Neural progenitor cell (in vitro differentiated cells): ENCODE data around the gene NR2C2AP. TPM values are rescaled to one million over a fixed set of nuclear protein-coding genes. Genes with fewer than 3 reads are reported as not detected.

ENCODE experiments used
- DNase-seq: peaks from one replicate; pipeline ENCODE4 v3.0.0-alpha.2; 2016; ENCODE audit warnings: low spot score
- H2AFZ ChIP-seq: fragments of 200-600 bp; sonication (generic); replicated peaks from 2 replicates; pipeline ENCODE4 v1.6.1; 2016; ENCODE audit warnings: antibody characterized with exemption
- H3F3A ChIP-seq: fragments of 200-600 bp; sonication (generic); 2 replicates; pipeline ENCODE4 v1.6.1; 2016; ENCODE audit warnings: antibody characterized with exemption, low read depth
- H3K27ac ChIP-seq: fragments of 200-600 bp; sonication (generic); 2 replicates; pipeline ENCODE4 v1.5.1; 2016; ENCODE audit warnings: mild to moderate bottlenecking
- H3K27me3 ChIP-seq: fragments of 200-600 bp; sonication (generic); 2 replicates; pipeline ENCODE4 v1.6.1; 2016; ENCODE audit warnings: mild to moderate bottlenecking, moderate library complexity
- H3K36me3 ChIP-seq: fragments of 200-600 bp; sonication (generic); 2 replicates; pipeline ENCODE4 v1.5.1; 2016
- H3K4me1 ChIP-seq: fragments of 200-600 bp; sonication (generic); 2 replicates; pipeline ENCODE4 v1.6.1; 2016; ENCODE audit warnings: mixed run types
- H3K4me2 ChIP-seq: fragments of 200-600 bp; sonication (generic); 2 replicates; pipeline ENCODE4 v1.6.1; 2016
- H3K4me3 ChIP-seq: fragments of 200-600 bp; sonication (generic); 2 replicates; pipeline ENCODE4 v1.5.1; 2016
- H3K79me2 ChIP-seq: fragments of 200-600 bp; sonication (generic); 2 replicates; pipeline ENCODE4 v1.6.1; 2016; ENCODE audit warnings: low read depth
- H3K9ac ChIP-seq: fragments of 200-600 bp; sonication (generic); 2 replicates; pipeline ENCODE4 v1.6.1; 2016
- H3K9me3 ChIP-seq: fragments of 200-600 bp; sonication (generic); 2 replicates; pipeline ENCODE4 v1.5.1; 2016; ENCODE audit warnings: low read depth
- H4K20me1 ChIP-seq: fragments of 200-600 bp; sonication (generic); 2 replicates; pipeline ENCODE4 v1.6.1; 2016; ENCODE audit warnings: low read depth
- H3K27ac Mint-ChIP-seq: 3 replicates; pipeline ENCODE4 v1.8.0; 2021; ENCODE audit warnings: mixed read lengths
- H3K27me3 Mint-ChIP-seq: 2 replicates; pipeline ENCODE4 v1.8.0; 2022; ENCODE audit warnings: low read depth, mild to moderate bottlenecking, inconsistent platforms, moderate library complexity, mixed read lengths; ENCODE audit not compliant: insufficient read depth
- H3K36me3 Mint-ChIP-seq: 3 replicates; pipeline ENCODE4 v1.8.0; 2021; ENCODE audit warnings: mixed read lengths
- H3K4me1 Mint-ChIP-seq: 3 replicates; pipeline ENCODE4 v1.8.0; 2021; ENCODE audit warnings: mixed read lengths
- H3K4me3 Mint-ChIP-seq: 3 replicates; pipeline ENCODE4 v1.8.0; 2021; ENCODE audit warnings: mild to moderate bottlenecking, moderate library complexity, mixed read lengths
- H3K9me3 Mint-ChIP-seq: 3 replicates; pipeline ENCODE4 v1.8.0; 2020; ENCODE audit warnings: mixed read lengths
- CTCF ChIP-seq: fragments of 200-600 bp; sonication (generic); IDR thresholded peaks from 2 replicates; pipeline ENCODE4 v1.5.1; 2017; ENCODE audit warnings: antibody characterized with exemption, mild to moderate bottlenecking
- EZH2 ChIP-seq: fragments of 200-600 bp; sonication (generic); IDR thresholded peaks from 2 replicates; pipeline ENCODE4 v1.6.1; 2017; ENCODE audit warnings: antibody characterized with exemption, mild to moderate bottlenecking, moderate library complexity
- EZH2phosphoT487 ChIP-seq: fragments of 200-600 bp; sonication (generic); IDR thresholded peaks from 2 replicates; pipeline ENCODE4 v1.6.1; 2017; ENCODE audit warnings: antibody characterized with exemption
- total RNA-seq: library from RNA; depleted of rRNA; stranded (reverse); fragments of >200 nt; gene quantifications from 2 replicates; pipeline ENCODE4 v1.2.3, GENCODE V29; 2015; ENCODE audit warnings: low replicate concordance

NR2C2AP gene
- total RNA-seq, 1 donor from 2014 or later: 7.6 TPM

DNA sequence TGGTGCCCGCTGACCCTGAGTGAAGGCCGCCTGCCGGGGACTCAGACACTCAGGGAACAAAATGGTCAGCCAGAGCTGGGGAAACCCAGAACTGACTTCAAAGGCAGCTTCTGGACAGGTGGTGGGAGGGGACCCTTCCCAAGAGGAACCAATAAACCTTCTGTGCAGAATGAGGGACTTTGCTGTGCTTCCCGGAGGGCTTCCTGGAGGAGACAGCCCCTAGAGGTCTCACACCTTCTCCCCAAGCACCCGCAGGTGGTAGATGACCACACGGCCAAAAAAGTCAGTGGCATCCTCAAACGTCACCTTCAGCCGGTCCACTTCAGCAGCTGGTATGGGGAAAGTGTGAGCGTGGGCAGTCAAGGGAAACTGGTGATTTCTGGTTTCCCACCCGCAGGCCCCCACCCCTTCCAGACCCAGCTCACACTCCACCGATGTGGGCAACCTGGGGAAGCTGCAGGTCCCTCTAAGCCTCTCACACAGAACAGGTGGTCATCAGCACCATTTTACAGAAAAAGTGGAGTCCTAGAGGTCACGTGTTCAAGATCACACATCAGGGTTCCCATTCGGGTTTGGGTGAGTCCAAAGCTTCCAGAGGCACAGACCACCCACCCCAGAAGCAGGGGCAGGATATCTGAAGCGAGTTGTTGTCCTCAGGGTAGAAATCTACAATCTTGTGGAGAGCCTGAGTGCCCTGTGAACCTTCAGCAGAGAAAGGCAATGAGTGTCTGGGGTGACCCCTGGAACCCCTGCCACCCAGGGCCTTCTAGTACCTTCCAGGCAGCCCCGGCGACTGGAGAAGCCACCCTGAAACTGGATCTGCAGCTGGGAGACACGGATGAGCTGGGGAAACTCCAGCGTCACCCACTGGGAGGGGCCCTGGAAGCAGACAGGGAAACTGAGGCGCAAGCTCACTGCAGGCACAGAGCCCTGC lies 1.2 kb downstream of the NR2C2AP start:
- Mint-ChIP-seq H3K4me3 (peak overlapping the region; percentile 90), H3K9me3 (no peaks in the 10 kb centered on the region), H3K4me1 (peaks cover 14% of the 10 kb centered on the region), H3K27me3 (peaks cover 12% of the 10 kb centered on the region), H3K27ac (no peak overlapping the region), H3K36me3 (peaks cover 12% of the 10 kb centered on the region)
- Histone ChIP-seq H3K4me3 (peak overlapping the region; percentile 60), H4K20me1 (peaks cover 4% of the 10 kb centered on the region), H3K27ac (no peak overlapping the region), H3K9me3 (no peaks in the 10 kb centered on the region), H3K4me2 (peak overlapping the region; percentile 83), H3K4me1 (peaks cover 4% of the 10 kb centered on the region), H2AFZ (no peak overlapping the region), H3K9ac (no peak overlapping the region), H3K36me3 (no peaks in the 10 kb centered on the region), H3K27me3 (peaks cover 33% of the 10 kb centered on the region), H3K79me2 (no peaks in the 10 kb centered on the region), H3F3A (peaks cover 26% of the 10 kb centered on the region)
- no peak for DNase-seq
- TF ChIP-seq EZH2 (no peak), CTCF (no peak), EZH2phosphoT487 (no peak)

DNA sequence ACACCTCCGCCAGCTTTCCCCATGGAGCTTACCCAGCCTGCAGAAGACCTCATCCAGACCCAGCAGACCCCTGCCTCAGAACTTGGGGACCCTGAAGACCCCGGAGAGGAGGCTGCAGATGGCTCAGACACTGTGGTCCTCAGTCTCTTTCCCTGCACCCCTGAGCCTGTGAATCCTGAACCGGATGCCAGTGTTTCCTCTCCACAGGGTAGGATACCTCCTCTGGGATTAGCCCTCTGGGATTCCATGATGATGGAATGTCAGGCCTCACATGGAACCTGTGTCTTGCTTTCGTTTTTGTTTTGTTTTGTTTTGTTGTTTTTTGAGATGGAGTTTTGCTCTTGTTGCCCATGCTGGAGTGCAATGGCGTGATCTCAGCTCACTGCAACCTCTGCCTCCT lies 9.3 kb downstream of the NR2C2AP start:
- Histone ChIP-seq H3K9ac (no peak overlapping the region), H3K4me2 (no peak overlapping the region), H3K4me1 (peaks cover 8% of the 10 kb centered on the region), H3K36me3 (no peaks in the 10 kb centered on the region), H3K9me3 (no peaks in the 10 kb centered on the region), H3K4me3 (no peak overlapping the region), H3K27ac (no peak overlapping the region), H3F3A (peaks cover 24% of the 10 kb centered on the region), H4K20me1 (peaks cover 10% of the 10 kb centered on the region), H3K27me3 (no peaks in the 10 kb centered on the region), H2AFZ (no peak overlapping the region), H3K79me2 (peaks cover 35% of the 10 kb centered on the region)
- peaks cover 2% of the 10 kb centered on the region for H3K27me3 Mint-ChIP-seq
- H3K4me3 Mint-ChIP-seq: peak overlapping the region; percentile 95
- no peaks in the 10 kb centered on the region for H3K9me3 Mint-ChIP-seq
- peaks cover 11% of the 10 kb centered on the region for H3K36me3 Mint-ChIP-seq
- no peak for TF ChIP-seq EZH2phosphoT487
- TF ChIP-seq EZH2: no peak
- no peak for TF ChIP-seq CTCF
- no peak for DNase-seq
- H3K4me1 Mint-ChIP-seq: peaks cover 9% of the 10 kb centered on the region
- H3K27ac Mint-ChIP-seq: peak overlapping the region; percentile 57

DNA sequence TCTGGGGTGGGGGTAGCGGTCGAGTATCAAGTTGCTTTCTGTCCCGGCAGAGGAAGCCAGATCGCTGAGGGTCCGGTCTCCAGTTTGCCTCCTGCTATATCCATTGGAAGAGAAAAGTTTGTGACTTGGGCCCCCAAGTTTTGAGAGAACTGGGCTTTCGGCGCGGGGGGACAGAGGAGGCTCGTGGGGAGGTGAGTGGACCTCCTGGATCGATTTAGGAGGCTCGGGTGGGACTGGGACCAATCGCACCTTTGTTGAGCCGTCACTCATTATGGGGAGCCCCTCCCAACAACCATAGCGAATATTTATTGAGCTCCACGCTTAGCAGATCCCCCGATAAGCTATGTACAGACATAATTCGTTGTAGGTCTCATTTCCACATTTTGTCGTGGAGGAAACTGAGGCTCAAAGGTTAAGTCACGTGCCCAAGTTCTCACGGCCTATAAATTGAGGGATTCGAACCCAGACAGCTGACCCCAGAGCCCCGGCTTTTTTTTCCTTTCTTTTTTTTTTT lies 10.2 kb downstream of the NR2C2AP start:
- TF ChIP-seq EZH2 (no peak), CTCF (no peak), EZH2phosphoT487 (no peak)
- Mint-ChIP-seq H3K36me3 (peaks cover 4% of the 10 kb centered on the region), H3K27me3 (peaks cover 5% of the 10 kb centered on the region), H3K27ac (peak overlapping the region; percentile 90), H3K4me1 (peaks cover 9% of the 10 kb centered on the region), H3K4me3 (peak overlapping the region; percentile 95), H3K9me3 (no peaks in the 10 kb centered on the region)
- peak overlapping the region; percentile 74 for H2AFZ ChIP-seq
- H3K9me3 ChIP-seq: no peaks in the 10 kb centered on the region
- peak overlapping the region; percentile 60 for H3K9ac ChIP-seq
- peaks cover 35% of the 10 kb centered on the region for H3K79me2 ChIP-seq
- H3K36me3 ChIP-seq: no peaks in the 10 kb centered on the region
- peaks cover 10% of the 10 kb centered on the region for H4K20me1 ChIP-seq
- DNase-seq: no peak
- peak overlapping the region; percentile 90 for H3K4me2 ChIP-seq
- H3K27ac ChIP-seq: no peak overlapping the region
- peak overlapping the region; percentile 83 for H3K4me3 ChIP-seq
- H3F3A ChIP-seq: peaks cover 24% of the 10 kb centered on the region
- peaks cover 8% of the 10 kb centered on the region for H3K4me1 ChIP-seq
- no peaks in the 10 kb centered on the region for H3K27me3 ChIP-seq
